CD4-positive, alpha-beta T cell treated with Interleukin-21 for 1 hour (primary cell): ENCODE data around the gene MCF2L.

Experiments used
- DNase-seq: peaks from one replicate; pipeline ENCODE4 v3.0.0-alpha.2; 2020

The MCF2L gene

DNA sequence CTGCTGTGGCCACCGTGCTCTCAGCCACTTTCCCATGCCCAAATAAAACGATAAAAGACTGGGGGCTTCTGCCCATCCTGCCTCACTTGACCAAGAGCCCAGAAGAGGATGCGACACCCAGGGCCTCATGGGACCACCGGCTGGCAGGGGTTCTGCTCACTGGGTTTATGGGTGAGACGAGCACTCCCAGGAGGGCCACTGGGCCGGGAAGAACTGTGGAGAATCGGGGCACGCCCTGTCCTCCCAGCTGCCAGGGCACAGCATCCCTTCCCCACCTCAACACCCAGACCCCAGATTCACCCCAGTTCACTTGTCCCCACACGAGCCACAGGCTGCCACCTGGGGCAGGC, 148.9 kb downstream of the MCF2L start:
- DNase-seq = no peak

DNA sequence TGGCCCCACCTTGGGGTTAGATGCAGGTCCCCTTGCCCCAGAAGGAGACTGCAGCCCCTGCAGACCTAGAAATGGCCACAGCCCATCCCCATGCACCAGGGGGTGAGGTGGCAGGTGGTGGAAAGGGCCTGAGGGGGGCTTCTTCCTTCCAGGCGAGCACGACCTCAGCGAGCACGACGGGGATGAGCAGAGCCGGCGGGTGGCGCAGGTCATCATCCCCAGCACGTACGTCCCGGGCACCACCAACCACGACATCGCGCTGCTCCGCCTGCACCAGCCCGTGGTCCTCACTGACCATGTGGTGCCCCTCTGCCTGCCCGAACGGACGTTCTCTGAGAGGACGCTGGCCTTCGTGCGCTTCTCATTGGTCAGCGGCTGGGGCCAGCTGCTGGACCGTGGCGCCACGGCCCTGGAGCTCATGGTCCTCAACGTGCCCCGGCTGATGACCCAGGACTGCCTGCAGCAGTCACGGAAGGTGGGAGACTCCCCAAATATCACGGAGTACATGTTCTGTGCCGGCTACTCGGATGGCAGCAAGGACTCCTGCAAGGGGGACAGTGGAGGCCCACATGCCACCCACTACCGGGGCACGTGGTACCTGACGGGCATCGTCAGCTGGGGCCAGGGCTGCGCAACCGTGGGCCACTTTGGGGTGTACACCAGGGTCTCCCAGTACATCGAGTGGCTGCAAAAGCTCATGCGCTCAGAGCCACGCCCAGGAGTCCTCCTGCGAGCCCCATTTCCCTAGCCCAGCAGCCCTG, 149.4 kb downstream of the MCF2L start:
- DNase-seq = no peak

DNA sequence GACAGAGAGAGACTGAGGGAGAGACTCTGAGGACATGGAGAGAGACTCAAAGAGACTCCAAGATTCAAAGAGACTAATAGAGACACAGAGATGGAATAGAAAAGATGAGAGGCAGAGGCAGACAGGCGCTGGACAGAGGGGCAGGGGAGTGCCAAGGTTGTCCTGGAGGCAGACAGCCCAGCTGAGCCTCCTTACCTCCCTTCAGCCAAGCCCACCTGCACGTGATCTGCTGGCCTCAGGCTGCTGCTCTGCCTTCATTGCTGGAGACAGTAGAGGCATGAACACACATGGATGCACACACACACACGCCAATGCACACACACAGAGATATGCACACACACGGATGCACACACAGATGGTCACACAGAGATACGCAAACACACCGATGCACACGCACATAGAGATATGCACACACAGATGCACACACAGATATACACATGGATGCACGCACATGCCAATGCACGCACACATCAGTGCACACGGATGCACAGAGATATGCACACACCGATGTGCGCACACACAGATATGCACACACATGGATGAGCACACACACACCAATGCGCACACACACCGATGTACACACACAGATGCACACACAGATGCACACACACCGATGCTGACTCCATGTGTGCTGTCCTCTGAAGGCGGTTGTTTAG, 150.3 kb downstream of the MCF2L start:
- DNase-seq = no peak

DNA sequence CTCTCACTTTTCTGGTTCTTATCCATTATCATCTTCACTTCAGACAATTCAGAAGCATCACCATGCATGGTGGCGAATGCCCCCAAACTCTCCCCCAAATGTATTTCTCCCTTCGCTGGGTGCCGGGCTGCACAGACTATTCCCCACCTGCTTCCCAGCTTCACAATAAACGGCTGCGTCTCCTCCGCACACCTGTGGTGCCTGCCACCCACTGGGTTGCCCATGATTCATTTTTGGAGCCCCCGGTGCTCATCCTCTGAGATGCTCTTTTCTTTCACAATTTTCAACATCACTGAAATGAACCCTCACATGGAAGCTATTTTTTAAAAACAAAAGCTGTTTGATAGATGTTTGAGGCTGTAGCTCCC, 150.8 kb downstream of the MCF2L start:
- no peak for DNase-seq

DNA sequence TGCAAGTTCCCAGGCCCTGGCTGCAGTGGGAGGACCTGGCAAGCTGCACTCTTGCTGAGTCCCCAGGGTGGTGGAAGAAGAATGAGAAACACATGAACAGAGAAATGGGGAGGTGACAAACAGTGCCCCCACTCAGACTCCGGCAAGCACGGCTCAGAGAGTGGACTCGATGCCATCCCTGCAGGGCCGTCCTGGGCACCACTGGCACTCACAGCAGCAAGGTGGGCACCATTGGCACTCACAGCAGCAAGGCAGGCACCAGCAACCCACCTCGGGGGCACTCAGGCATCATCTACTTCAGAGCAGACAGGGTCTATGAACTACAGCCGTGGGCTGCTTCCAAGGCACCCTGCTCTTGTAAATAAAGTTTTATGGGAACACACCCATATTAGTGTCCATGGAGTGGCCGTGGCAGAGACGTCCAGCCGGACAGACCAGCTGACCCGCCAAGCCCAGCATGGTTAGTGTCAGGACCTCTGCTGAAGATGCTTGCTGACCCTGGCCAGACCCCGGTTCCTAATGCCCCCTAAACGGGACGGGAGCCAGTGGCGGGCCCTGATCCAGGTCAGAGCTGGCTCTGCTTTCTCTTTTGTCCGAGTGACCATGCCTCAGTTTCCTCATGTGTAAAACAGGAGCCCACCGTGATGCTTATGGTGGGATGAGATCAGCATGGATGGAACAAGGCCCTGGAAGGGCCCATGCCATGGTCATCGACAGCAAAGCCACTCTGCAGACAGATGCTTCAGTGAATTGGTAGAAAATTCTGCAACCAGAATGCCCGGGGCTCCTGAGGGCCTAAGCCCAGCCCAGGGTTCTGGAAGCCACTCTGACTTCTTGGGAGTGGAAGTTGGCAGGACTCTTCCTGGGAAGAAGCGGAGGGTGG, 151.5 kb downstream of the MCF2L start:
- DNase-seq = no peak

DNA sequence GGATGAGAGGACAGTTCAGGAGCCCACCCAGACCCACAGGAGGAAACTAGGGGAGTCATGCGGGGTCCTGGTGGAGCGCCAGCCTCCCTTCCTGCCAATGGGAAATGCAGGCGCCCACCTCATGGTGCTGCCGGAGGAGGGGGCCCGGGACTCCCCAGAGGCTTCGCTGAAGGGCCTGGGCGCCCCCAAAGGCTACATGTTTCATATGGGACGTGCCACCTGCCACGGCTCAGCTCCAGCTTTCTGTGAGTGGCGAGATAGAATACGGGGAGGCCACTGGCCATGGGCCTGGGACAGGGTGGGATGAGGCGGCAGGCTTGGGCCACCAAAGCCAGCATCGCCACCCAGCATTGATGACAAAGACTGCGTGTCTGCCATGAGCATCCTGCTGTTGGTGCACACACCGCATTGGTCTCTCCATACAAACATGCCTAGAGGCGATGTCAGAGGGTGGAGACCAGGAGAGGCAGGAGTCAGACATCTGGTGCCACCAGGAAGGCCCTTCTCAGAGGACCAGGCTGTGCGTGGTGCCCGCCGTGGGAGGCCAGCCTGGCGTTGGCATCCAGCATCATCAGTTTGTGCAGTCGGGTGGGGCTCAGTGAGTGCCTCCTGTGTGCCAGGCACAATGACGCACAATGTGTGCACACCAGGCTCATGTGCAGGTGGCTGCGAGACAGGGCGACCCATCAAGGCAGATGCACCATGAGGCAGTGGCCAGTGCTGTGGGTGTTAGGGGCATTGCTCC, 152.3 kb downstream of the MCF2L start:
- no peak for DNase-seq

DNA sequence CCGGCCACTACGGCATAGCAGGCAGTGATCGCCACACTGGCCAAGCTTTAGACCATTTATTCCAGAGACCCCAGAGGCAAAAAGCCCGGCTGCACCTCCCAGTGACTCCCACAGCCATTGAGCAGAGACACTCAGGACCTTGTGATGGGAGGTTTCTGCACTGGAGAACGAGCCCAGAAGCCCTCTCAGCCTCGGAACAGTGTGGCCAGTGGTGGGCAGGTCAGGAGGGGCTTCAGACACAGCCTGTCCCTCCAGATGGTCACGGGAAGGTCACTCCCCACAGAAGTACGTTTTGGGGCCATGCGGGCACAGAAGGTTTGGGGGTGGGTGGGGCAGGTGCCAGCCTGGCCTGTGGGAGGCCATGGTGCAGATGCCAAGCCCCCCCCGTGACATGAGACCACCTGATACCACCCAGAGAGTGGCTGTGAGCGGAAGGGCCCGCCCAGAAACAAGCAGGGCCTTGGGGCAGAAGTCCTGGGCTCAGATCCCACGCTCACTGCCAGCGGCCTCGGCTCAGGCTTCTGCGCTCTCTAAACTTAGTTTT, 153.0 kb downstream of the MCF2L start:
- no peak for DNase-seq

DNA sequence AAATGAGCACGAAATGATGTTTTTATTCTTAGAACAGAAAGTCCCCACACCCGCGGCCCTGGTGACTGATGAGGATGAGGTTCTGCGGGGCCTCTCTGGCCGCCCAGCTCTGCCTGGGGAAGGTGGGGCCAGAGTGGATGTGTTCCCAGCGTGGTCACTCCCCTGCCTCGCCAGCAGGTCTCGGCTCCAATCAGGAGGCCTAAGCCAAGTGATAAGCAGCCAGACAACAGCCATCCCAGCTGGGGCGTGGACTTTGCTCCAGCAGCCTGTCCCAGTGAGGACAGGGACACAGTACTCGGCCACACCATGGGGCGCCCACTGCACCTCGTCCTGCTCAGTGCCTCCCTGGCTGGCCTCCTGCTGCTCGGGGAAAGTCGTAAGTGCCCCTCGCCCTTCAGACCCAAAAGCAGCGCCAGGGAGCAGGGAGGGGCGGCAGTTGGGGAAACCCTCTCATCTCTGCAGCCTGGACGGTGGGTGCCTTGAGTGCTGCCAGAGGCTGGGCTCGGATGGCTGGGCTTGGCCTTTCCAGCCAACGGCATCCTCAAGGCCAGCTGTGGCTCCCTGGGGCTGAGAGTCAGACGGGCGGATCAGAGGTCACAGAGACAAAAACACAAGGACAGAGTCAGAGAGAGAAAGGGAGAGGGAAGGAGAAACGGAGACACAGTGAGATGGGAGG, 153.7 kb downstream of the MCF2L start, which contains the start of gene F10:
Gene F10, plus strand, starts transcription at position 250 of the 676 bp plus-strand sequence. Its CDS starts 57 bp downstream, at position 307.
- no peak for DNase-seq

DNA sequence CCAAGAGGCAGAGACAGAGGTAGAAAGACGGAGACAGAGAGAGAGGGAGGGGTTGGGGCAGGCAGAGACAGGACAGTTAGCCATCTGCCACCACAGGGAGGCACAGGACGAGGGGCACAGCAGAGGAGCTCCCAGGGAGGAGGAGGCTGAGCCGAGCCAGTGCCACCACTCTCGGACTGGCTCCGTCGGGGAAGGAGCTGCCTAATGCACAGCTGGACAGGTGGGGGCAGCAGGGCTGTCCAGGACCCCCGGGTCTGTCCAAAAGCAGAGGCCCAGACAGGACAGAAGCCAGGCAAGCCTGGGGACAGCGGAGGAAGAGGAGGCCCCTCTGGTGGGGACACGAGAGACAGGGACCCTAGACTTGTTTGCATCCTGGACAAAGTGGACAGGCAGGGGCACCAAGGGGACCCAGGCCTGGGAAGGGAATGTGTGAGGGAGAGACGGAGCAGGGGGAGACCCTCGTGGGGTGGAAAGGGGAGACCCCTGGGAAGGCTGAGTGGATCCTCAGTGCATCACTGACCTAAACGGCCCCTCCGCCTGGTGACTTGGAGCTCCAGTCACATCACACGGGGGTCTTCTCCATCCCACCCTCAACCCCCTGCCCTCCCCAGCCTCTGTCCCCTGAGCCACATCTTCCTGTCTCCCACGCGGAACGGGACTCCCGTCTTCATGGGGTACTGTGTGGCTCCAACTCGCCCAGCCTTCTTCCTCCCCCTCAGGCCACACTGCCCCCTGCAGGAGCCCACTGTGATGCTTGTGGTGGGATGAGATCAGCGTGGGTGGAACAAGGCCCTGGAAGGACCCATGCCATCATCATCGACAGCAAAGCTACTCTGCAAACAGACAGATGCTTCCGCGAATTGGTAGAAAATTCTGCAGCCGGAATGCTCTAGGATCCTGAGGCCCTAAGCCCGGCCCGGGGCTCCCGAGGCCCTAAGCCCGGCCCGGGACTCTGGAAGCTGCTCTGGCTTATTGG, 154.5 kb downstream of the MCF2L start:
- no peak for DNase-seq

DNA sequence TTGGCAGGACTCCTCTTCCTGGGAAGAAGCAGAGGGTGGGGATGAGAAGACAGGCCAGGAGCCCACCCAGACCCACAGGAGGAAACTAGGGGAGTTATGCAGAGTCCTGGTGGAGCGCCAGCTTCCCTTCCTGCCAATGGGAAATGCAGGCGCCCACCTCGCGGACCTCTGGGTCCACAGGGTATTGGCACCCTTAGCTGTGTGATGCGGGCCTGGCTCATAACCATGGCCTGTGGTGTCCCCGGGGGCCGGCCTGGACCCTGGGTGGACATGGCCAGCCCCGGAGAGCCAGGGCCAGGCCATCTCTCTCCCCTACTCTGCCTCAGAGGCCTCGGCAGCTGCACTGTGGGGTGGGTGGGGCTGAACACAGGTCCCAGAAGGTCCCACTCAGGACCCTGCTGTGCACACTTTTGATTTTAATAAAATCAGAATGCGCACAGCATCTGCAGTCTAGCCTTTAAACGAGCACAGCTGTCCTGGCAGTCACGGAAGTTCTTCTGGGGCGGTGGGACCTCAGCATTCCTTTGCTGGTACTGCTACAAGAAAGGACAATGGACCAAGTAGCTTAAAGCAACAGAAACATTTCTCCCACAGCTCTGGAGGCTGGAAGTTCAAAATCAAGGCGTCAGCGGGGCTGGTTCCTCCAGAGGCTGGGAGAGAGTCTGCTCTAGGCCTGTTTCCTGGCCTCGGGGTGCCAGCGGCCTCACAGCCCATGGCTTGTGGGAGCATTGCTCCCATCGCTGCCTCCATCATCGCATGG, 155.4 kb downstream of the MCF2L start:
- DNase-seq = no peak

DNA sequence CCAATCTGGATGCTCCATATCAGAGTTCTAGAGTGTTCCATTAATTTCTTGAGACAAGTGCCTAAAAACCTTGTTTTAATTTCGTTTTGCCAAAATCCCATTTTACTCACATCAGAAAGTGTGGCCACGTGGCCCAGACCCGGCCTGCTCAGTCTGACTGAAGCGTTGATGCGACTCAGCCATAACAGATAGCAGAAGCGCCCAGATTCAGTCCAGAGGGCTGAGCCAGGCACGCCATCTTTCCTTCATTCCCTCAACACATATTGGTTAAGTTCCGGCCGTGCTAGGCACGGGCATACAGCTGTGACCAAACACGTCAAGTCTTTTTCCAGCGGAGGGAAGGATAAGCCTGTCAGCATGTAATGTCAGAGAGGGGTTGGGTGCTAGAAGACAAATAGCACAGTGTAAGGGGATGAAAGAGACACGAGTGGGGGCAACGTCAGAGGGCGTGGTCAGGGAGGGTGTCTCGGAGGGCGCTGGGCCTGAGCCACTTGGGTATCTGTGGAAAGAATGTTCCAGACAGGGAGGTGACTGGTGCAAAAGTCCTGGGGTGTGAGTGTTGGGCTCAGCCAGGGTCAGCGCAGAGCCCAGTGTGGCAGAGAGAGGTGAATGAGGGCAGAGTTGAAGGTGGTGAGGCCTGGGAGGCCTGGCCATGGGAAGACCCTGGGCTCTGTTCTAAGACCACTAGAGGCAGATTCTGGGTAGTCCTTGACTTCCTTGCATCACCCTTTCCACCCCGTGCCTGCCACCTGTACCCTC, 156.7 kb downstream of the MCF2L start:
- DNase-seq = no peak

DNA sequence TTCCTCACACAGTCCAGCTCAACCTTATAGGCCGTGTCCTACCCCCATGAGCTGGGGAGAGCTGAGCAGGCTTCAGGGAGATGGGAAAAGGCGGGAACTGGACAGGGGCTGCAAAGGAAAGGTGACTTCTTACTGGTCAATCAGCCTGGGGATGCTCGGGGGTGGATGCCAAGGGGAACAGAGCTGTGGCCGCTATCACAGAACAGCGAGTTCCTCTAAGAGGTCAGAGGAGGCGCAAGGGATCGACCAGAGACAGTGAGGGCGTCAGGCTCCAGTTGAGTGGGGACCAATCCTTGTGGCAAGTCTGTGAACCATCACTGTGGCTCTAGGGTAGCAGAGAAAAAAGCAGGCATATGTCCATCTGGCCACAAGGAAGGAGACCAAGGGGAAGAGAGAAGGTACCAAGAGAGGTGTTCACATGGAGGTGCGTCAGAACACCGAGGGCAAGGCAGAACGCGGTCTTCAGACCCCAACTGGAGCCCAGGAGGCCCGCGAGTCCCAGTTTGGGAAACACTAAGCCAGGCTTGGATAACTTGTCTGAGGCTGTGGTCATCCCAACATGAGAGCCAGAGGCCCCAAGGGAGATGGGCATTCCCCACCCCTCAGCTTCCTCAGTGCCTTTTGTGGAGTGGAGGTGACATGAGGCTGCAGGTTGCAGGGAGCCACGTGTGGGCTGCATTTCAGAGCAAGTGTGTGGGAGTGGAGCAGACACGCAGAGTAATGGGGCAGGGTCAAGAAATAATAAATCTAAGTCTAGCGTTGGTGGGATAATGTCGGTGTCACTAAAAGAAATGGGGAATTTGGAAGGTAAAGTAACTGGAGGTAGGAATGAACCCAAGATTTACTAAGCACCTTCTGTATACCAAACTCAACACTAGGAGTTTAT, 157.5 kb downstream of the MCF2L start:
- DNase-seq = no peak

DNA sequence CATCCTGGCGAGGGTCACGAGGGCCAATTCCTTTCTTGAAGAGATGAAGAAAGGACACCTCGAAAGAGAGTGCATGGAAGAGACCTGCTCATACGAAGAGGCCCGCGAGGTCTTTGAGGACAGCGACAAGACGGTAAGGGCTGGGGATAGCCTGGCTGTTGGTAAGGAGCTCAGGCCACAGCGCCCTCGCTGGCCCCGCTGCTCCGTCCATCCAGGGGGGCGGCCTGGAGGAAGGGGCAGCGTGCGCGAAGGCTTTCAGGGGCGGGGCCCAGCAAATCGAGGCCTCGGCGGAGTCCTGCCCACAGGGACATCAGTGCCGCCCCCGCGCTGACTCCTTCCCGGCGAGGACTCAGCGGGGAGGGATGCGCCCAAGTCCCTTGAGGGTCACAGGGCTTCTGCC, 160.5 kb downstream of the MCF2L start:
- DNase-seq = no peak

DNA sequence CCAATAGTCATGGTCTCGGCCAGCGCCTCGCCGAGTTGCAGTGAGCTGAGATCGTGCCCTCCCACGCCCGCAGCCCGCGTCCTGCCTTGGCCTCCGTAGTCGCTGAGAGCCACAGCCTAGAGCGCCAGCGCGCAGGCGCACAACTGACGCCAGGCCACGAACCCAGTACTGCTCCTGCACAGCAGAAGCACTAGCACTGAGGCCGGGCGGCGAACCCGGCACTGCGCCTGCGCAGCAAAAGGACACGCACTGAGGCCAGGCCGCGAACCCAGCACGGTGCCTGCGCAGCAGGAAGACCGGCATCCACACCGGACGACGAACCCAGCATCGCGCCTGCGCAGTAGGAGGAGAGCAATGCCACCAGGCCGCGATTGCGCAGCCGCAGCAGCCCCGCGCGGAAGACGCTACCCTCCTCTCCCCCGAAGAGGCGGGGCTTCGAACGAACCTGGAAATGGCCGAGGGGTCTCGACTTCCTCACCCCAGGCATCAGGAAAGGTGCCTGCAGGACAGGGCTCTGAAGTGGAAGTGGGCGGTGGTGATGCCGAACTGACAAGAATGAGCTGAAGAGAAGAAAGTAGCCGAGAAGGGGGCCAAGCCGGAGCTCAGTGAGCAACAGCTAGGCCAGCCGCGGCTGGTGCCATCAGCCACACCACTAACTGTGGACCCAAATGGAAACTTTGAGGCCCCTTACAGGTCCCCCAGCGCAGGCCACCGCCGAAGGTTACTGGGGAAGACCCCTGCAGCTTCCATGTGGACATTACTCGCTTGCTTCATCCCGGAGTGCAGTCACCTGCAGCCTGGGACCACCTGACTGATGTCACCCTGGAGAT, 161.1 kb downstream of the MCF2L start:
- peak; percentile 31 for DNase-seq

DNA sequence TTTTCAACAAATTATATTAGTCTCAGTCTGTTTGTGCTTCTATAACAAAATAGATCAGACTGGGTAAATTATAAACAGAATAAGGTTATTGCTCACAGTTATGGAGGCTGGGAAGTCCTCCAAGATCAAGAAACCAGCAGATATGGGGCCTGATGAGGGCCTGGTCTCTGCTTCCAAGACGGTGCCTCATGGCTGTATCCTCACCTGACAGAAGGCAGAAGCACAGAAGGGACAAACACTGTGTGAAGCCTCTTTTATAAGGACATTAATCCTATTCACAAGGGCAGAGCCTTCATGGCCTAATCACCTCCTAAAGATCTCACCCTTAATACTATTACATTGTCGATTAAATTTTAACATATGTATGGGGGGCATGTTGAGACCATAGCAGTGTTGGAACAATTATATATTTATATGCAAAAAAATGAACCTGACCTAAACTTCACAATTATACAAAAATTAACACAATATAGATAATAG, 166.3 kb downstream of the MCF2L start:
- no peak for DNase-seq

DNA sequence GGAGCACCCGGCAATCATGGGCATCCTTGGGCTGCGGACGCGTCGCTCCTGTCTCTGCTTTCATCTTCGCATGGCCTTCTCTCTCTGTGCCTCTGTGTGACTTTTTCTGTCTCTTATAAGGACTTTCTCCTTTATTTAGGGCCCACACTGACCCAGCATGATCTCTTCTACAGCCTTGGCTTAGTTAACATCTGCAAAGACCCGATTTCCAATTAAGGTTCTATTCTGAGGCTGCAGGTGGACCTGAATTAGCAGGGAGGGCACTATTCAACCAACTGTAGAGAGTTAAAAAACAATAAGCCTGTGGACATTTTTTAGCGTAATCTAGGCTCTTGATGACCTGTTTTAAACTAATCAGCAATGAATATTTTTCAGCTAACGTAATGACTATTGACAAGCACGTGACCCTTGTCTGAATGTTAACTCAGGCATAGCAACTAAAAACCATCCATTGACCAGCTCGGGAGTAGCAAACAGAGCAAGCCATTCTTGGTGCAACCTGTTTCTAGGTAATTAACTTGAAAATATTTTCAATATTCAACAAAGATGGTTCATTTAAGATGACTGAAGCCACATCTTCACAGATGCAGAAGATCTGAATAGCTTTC, 168.8 kb downstream of the MCF2L start:
- DNase-seq = no peak
